SK-N-SH treated with all-trans-retinoic acid at 6 μM for 48 hours (cell line): ENCODE results near the gene ZEB2.

ENCODE experiments used
- ATAC-seq: fragments of 200-7000 bp; cut with Tn5 transposase; 3 replicates; pipeline ENCODE4 v1.9.1; 2020; ENCODE audit warnings: mild to moderate bottlenecking, moderate library complexity
- ARNTL ChIP-seq: fragments of 450-650 bp; formaldehyde crosslinking; IDR thresholded peaks from 2 replicates; pipeline ENCODE4 v1.5.0; 2020; ENCODE audit warnings: low read depth, mild to moderate bottlenecking, moderate library complexity, borderline replicate concordance
- BACH2 ChIP-seq: fragments of 250-450 bp; sonication (Bioruptor Pico); IDR thresholded peaks from 2 replicates; pipeline ENCODE4 v1.9.0; 2021; ENCODE audit warnings: mild to moderate bottlenecking, borderline replicate concordance
- CSDC2 ChIP-seq: fragments of 250-450 bp; sonication (Bioruptor Pico); IDR thresholded peaks from 2 replicates; pipeline ENCODE4 v1.5.0; 2020; ENCODE audit warnings: mild to moderate bottlenecking, moderate library complexity
- ESRRG ChIP-seq: fragments of 250-450 bp; sonication (Bioruptor Pico); IDR thresholded peaks from 2 replicates; pipeline ENCODE4 v1.6.1; 2021; ENCODE audit warnings: mild to moderate bottlenecking
- ISL1 ChIP-seq: fragments of 250-450 bp; sonication (Bioruptor Pico); IDR thresholded peaks from 2 replicates; pipeline ENCODE4 v2.1.2; 2022; ENCODE audit warnings: mild to moderate bottlenecking, moderate library complexity
- OSR1 ChIP-seq: fragments of 250-450 bp; sonication (Bioruptor Pico); IDR thresholded peaks from 2 replicates; pipeline ENCODE4 v1.8.0; 2022; ENCODE audit warnings: moderate library complexity, mild to moderate bottlenecking, inconsistent platforms
- PPARA ChIP-seq: fragments of 250-450 bp; sonication (Bioruptor Pico); IDR thresholded peaks from 2 replicates; pipeline ENCODE4 v1.5.0; 2020; ENCODE audit warnings: mild to moderate bottlenecking, borderline replicate concordance
- RARB ChIP-seq: fragments of 250-450 bp; sonication (Bioruptor Pico); IDR thresholded peaks from 2 replicates; pipeline ENCODE4 v1.8.0; 2021; ENCODE audit warnings: mild to moderate bottlenecking, moderate library complexity
- SNAI2 ChIP-seq: fragments of 250-450 bp; sonication (Bioruptor Pico); IDR thresholded peaks from 2 replicates; pipeline ENCODE4 v1.5.0; 2020; ENCODE audit warnings: mild to moderate bottlenecking, moderate library complexity
- TCF4 ChIP-seq: fragments of 250-450 bp; sonication (Bioruptor Pico); IDR thresholded peaks from 2 replicates; pipeline ENCODE4 v1.8.0; 2021; ENCODE audit warnings: mild to moderate bottlenecking, moderate library complexity, borderline replicate concordance
- TOX ChIP-seq: fragments of 250-450 bp; sonication (Bioruptor Pico); IDR thresholded peaks from 2 replicates; pipeline ENCODE4 v1.8.0; 2021; ENCODE audit warnings: mild to moderate bottlenecking, moderate library complexity, borderline replicate concordance
- TSHZ2 ChIP-seq: fragments of 250-450 bp; sonication (Bioruptor Pico); IDR thresholded peaks from 2 replicates; pipeline ENCODE4 v1.5.0; 2020; ENCODE audit warnings: mild to moderate bottlenecking, moderate library complexity
- ZC3H10 ChIP-seq: fragments of 250-450 bp; sonication (Bioruptor Pico); IDR thresholded peaks from 2 replicates; pipeline ENCODE4 v1.5.1; 2021; ENCODE audit warnings: mild to moderate bottlenecking, moderate library complexity
- ZFP3 ChIP-seq: fragments of 250-450 bp; sonication (Bioruptor Pico); IDR thresholded peaks from 2 replicates; pipeline ENCODE4 v1.5.0; 2020; ENCODE audit warnings: mild to moderate bottlenecking, moderate library complexity
- ZFP30 ChIP-seq: fragments of 450-650 bp; formaldehyde crosslinking; IDR thresholded peaks from 2 replicates; pipeline ENCODE4 v1.5.0; 2022; ENCODE audit warnings: mild to moderate bottlenecking, moderate library complexity
- ZNF565 ChIP-seq: fragments of 450-650 bp; formaldehyde crosslinking; conservative IDR thresholded peaks from 2 replicates; pipeline ENCODE4 v1.5.0; 2020; ENCODE audit warnings: low read depth, mild to moderate bottlenecking, moderate library complexity
- ZNF70 ChIP-seq: fragments of 450-650 bp; formaldehyde crosslinking; IDR thresholded peaks from 2 replicates; pipeline ENCODE4 v1.5.0; 2020; ENCODE audit warnings: mild to moderate bottlenecking, moderate library complexity
- ZNF8 ChIP-seq: fragments of 450-650 bp; formaldehyde crosslinking; IDR thresholded peaks from 2 replicates; pipeline ENCODE4 v1.5.0; 2020; ENCODE audit warnings: mild to moderate bottlenecking, moderate library complexity
- TF ChIP-seq, protein P1 (sequence below): fragments of 250-450 bp; sonication (Bioruptor Pico); IDR thresholded peaks from 2 replicates; pipeline ENCODE4 v1.5.1; 2020; ENCODE audit warnings: low read depth, mild to moderate bottlenecking, moderate library complexity
- TF ChIP-seq, protein P2 (sequence below): fragments of 250-450 bp; sonication (Bioruptor Pico); IDR thresholded peaks from 2 replicates; pipeline ENCODE4 v1.8.0; 2020; ENCODE audit warnings: mild to moderate bottlenecking, moderate library complexity, borderline replicate concordance
- TF ChIP-seq, protein P3 (sequence below): fragments of 250-450 bp; sonication (Bioruptor Pico); IDR thresholded peaks from 2 replicates; pipeline ENCODE4 v1.8.0; 2021; ENCODE audit warnings: low read depth, mild to moderate bottlenecking, moderate library complexity, borderline replicate concordance

The ZEB2 gene

GRCh38 chr2:144466637-144467036 lies 53.3 kb downstream of the ZEB2 start (continued):
- TF ChIP-seq ZNF8: no peak

DNA sequence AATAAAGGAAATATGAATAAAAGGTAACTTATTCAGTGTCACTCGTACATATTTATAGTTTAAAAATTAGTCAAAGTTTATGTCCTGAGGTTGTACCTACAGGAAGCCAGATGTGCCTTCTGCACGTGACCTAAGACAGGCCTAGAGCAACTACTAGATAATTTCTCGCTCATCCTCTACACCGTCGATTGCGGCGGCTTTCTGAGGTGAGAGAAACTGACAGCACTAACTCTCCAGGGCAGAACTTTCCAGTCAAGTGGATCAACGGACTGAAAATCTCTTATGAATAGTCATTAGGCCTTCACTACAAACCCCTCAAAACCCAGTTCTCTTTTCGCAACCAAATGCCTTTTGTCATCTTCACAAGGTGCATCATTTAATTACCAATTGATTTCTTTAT lies 54.2 kb downstream of the ZEB2 start:
- ATAC-seq: no peak
- TF ChIP-seq SNAI2 (CRISPR knock-in tag) (no peak), OSR1 (CRISPR knock-in tag) (no peak), ZC3H10 (CRISPR knock-in tag) (no peak), PPARA (CRISPR knock-in tag) (no peak), ISL1 (CRISPR knock-in tag) (no peak), TOX (CRISPR knock-in tag) (no peak), CSDC2 (CRISPR knock-in tag) (no peak), ARNTL (CRISPR knock-in tag) (no peak), ZFP3 (CRISPR knock-in tag) (no peak)
- TF ChIP-seq, protein P1, sequence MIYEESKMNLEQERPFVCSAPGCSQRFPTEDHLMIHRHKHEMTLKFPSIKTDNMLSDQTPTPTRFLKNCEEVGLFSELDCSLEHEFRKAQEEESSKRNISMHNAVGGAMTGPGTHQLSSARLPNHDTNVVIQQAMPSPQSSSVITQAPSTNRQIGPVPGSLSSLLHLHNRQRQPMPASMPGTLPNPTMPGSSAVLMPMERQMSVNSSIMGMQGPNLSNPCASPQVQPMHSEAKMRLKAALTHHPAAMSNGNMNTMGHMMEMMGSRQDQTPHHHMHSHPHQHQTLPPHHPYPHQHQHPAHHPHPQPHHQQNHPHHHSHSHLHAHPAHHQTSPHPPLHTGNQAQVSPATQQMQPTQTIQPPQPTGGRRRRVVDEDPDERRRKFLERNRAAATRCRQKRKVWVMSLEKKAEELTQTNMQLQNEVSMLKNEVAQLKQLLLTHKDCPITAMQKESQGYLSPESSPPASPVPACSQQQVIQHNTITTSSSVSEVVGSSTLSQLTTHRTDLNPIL (CRISPR knock-in tag): no peak

GRCh38 chr2:144464730-144465129 lies 55.2 kb downstream of the ZEB2 start:
- no peak for ATAC-seq
- TF ChIP-seq ZFP30 (CRISPR knock-in tag) (no peak), RARB (CRISPR knock-in tag) (no peak), TSHZ2 (CRISPR knock-in tag) (no peak), ISL1 (CRISPR knock-in tag) (no peak), ZNF8 (no peak)

DNA sequence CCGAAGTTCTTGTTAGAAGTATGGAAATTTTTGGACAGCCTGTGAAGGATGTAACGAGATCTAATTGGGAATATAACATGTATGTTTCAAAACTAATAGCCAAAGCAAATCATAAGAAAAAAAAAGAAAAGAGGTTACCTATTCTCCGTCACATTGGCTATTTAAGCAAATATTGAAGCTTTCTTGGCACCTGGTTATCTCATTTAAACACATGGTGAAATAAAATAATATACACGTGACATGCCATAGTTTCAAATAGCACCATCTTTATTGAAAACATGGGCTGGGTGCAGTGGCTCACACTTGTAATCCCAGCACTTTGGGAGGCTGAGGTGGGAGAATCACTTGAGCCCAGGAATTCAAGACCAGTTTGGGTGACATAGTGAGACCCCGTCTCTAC lies 56.7 kb downstream of the ZEB2 start:
- no peak for ATAC-seq
- TF ChIP-seq ESRRG (CRISPR knock-in tag) (no peak), ISL1 (CRISPR knock-in tag) (no peak), SNAI2 (CRISPR knock-in tag) (no peak), BACH2 (no peak), TOX (CRISPR knock-in tag) (no peak), ZC3H10 (CRISPR knock-in tag) (no peak), RARB (CRISPR knock-in tag) (no peak), ZNF8 (no peak), OSR1 (CRISPR knock-in tag) (no peak), TCF4 (no peak), ZNF565 (CRISPR knock-in tag) (no peak), ARNTL (CRISPR knock-in tag) (no peak)
- TF ChIP-seq, protein P1 (CRISPR knock-in tag): no peak
- TF ChIP-seq, protein P2, sequence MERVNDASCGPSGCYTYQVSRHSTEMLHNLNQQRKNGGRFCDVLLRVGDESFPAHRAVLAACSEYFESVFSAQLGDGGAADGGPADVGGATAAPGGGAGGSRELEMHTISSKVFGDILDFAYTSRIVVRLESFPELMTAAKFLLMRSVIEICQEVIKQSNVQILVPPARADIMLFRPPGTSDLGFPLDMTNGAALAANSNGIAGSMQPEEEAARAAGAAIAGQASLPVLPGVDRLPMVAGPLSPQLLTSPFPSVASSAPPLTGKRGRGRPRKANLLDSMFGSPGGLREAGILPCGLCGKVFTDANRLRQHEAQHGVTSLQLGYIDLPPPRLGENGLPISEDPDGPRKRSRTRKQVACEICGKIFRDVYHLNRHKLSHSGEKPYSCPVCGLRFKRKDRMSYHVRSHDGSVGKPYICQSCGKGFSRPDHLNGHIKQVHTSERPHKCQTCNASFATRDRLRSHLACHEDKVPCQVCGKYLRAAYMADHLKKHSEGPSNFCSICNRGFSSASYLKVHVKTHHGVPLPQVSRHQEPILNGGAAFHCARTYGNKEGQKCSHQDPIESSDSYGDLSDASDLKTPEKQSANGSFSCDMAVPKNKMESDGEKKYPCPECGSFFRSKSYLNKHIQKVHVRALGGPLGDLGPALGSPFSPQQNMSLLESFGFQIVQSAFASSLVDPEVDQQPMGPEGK (CRISPR knock-in tag): no peak

DNA sequence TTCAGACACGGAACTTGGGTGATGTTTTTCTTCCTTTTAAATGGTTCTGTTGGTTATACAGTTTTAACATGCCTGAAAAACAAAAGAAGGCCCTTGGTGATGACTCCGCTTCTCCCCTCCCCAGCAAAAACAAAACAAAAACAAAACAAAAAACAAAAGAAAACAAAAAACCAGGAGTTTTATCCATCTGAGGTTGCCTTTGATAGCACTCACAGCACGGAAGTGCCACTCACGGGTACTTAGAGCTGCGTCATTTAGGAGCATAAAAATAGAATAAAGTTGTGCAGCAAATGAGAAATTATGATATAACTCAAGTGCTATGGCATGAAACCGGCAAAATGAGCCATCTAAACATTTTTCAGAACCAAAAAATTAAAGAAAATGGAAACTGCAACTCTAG lies 57.7 kb downstream of the ZEB2 start:
- no peak for ATAC-seq
- TF ChIP-seq ZNF70 (CRISPR knock-in tag): no peak
- TF ChIP-seq OSR1 (CRISPR knock-in tag): no peak
- TF ChIP-seq SNAI2 (CRISPR knock-in tag): no peak
- no peak for TF ChIP-seq ARNTL (CRISPR knock-in tag)
- TF ChIP-seq, protein P2 (CRISPR knock-in tag): no peak
- no peak for TF ChIP-seq ZFP3 (CRISPR knock-in tag)
- TF ChIP-seq, protein P3, sequence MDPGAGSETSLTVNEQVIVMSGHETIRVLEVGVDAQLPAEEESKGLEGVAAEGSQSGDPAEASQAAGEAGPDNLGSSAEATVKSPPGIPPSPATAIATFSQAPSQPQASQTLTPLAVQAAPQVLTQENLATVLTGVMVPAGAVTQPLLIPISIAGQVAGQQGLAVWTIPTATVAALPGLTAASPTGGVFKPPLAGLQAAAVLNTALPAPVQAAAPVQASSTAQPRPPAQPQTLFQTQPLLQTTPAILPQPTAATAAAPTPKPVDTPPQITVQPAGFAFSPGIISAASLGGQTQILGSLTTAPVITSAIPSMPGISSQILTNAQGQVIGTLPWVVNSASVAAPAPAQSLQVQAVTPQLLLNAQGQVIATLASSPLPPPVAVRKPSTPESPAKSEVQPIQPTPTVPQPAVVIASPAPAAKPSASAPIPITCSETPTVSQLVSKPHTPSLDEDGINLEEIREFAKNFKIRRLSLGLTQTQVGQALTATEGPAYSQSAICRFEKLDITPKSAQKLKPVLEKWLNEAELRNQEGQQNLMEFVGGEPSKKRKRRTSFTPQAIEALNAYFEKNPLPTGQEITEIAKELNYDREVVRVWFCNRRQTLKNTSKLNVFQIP (CRISPR knock-in tag): no peak
- no peak for TF ChIP-seq RARB (CRISPR knock-in tag)
- TF ChIP-seq ESRRG (CRISPR knock-in tag): no peak
- TF ChIP-seq ZFP30 (CRISPR knock-in tag): no peak
- no peak for TF ChIP-seq ISL1 (CRISPR knock-in tag)
- TF ChIP-seq TCF4: no peak
- TF ChIP-seq BACH2: no peak
- no peak for TF ChIP-seq ZNF565 (CRISPR knock-in tag)
- TF ChIP-seq PPARA (CRISPR knock-in tag): no peak
